Naive thymus-derived CD8-positive, alpha-beta T cell (primary cell): ENCODE measurements around the gene ALAS1. TPM values are rescaled to one million over a fixed set of nuclear protein-coding genes. Genes with fewer than 3 reads are reported as not detected.
A peak's percentile ranks its signal among the peaks of the same experiment; 100 is the strongest.

Experiments
- ATAC-seq, 2 donors: fragments of 150-1000 bp; cut with Tn5 transposase in 1 of 2; sonication (Bioruptor Pico), chemical (Tn5 transposase) in 1 of 2; 1 replicate in 1 of 2; 2 replicates in 1 of 2; pipeline ENCODE4 v1.10.0; 2021; ENCODE audit warnings: mild to moderate bottlenecking in 2 of 2, moderate library complexity in 2 of 2
- POLR2A ChIA-PET: fragments of 350-600 bp; sonication (Branson Sonifier 250); formaldehyde crosslinking; loops from one replicate; lab custom pipeline; 2021; ENCODE audit warnings: antibody characterized with exemption; lab: Charles Lee
- DNase-seq, 10 donors: peaks; one replicate each; pipeline versions ENCODE4 v3.0.0 to v3.0.0-alpha.2; 2020 to 2022
- H3K27ac Mint-ChIP-seq, 10 donors: one replicate each; pipeline ENCODE4 v1.8.0; 2020 to 2022; ENCODE audit warnings: mild to moderate bottlenecking in 10 of 10, mixed read lengths in 10 of 10, moderate library complexity in 4 of 10, inconsistent platforms in 1 of 10
- H3K27me3 Mint-ChIP-seq, 5 donors: one replicate each; pipeline ENCODE4 v1.8.0; 2021 to 2022; ENCODE audit warnings: mixed read lengths in 5 of 5
- H3K36me3 Mint-ChIP-seq, 3 donors: one replicate each; pipeline ENCODE4 v1.8.0; 2020 to 2022; ENCODE audit warnings: mixed read lengths in 3 of 3, mild to moderate bottlenecking in 2 of 3, inconsistent platforms in 1 of 3
- H3K4me1 Mint-ChIP-seq, 4 donors: one replicate each; pipeline ENCODE4 v1.8.0; 2021 to 2022; ENCODE audit warnings: mixed read lengths in 4 of 4
- H3K4me3 Mint-ChIP-seq, 10 donors: one replicate each; pipeline ENCODE4 v1.8.0; 2020 to 2022; ENCODE audit warnings: mild to moderate bottlenecking in 10 of 10, mixed read lengths in 10 of 10, moderate library complexity in 6 of 10, inconsistent platforms in 1 of 10
- H3K9me3 Mint-ChIP-seq, 9 donors: one replicate each; pipeline ENCODE4 v1.8.0; 2020 to 2022; ENCODE audit warnings: mixed read lengths in 9 of 9, mild to moderate bottlenecking in 3 of 9, inconsistent platforms in 1 of 9, moderate library complexity in 1 of 9
- polyA plus RNA-seq, 3 donors: library from polyadenylated mRNA; unstranded; fragments of 300-500 nt; fragmentation: Illumina TruSeq; gene quantifications; one replicate each; pipeline ENCODE4 v1.2.3, GENCODE V29; 2021
- total RNA-seq, 8 experiments: library from RNA in 2 of 8; stranded (reverse) in 2 of 8; gene quantifications; one replicate each; pipeline ENCODE4 v1.2.3 and lab custom pipeline; 2021 to 2026

Gene ALAS1
- total and polyA plus RNA-seq, 5 experiments from 2014 or later, result 14.7 to 28.9 (median 18.5) TPM

DNA sequence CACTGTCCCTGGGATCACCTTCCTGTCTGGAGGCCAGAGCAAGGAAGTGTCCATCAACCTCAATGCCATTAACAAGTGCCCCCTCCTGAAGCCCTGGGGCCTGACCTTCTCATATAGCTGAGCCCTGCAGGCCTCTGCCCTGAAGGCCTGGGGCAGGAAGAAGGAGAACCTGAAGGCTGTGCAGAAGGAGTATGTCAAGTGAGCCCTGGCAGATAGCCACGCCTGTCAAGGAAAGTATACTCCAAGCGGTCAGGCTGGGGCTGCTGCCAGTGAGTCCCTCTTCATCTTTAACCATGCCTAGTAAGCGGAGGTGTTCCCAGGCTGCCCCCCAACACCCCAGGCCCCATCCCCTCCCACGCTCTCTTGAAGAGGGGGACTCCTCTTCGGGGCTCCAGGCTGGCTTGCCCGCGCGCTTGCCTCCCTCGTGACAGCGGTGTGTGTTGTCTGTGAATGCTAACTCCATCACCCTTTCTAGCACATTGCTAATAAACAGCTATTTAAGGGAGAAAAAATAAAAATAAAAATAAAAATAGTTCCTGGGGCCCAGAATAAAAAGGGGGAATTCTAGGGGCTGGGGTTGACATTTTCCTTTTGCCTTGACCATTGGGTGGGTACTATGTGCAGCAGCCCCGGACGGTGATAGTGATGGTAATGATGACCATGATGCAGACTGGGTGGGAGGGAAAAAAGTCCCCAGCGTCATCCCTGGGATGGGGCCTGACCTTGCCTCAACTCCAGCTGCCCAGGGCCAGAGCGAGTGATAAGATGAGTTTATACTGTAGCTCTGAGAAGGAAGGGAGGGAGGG, 3.3 kb upstream of the ALAS1 start:
- Mint-ChIP-seq H3K27me3 (no peaks in the 10 kb centered on the region), H3K4me1 (peaks cover 15 to 30% (median 25%) of the 10 kb centered on the region in 4 donors), H3K9me3 (no peaks in the 10 kb centered on the region), H3K4me3 (no peak overlapping the region), H3K36me3 (peaks cover 0 to 3% (median 0%) of the 10 kb centered on the region in 3 donors), H3K27ac (peak overlapping the region in 1 of 10 donors; percentile 14)
- POLR2A ChIA-PET, result interaction anchor here (0.6 kb wide), 1 partner anchor 27 kb away, joined by 3 read pairs; no protein-coding TSS in a partner anchor
- no peak for DNase-seq
- ATAC-seq, result no peak

DNA sequence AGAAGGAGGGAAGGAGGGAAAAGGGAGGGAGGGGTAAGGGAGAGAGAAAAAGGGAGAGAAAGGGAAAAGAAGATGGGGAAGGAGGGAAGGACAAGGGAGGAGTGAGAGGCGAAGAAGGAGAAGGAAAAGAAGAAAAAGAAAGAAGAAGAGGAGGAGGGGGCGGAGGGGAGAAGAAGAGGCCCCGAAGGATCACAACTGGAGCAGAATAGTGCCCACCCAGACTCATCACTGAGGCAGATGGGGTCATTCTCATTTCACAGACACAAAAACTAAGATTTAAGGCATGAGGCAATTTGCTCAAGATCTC, 2.7 kb upstream of the ALAS1 start:
- POLR2A ChIA-PET, result interaction anchor here (0.6 to 0.7 kb wide), 2 partner anchors 26 to 151 kb away, joined by 3 read pairs; no protein-coding TSS in a partner anchor
- no peak overlapping the region for H3K4me3 Mint-ChIP-seq
- peak overlapping the region in 1 of 10 donors; percentile 41 for H3K27ac Mint-ChIP-seq
- H3K9me3 Mint-ChIP-seq, result no peaks in the 10 kb centered on the region
- peaks cover 16 to 33% (median 29%) of the 10 kb centered on the region in 4 donors for H3K4me1 Mint-ChIP-seq
- peaks cover 0 to 5% (median 3%) of the 10 kb centered on the region in 3 donors for H3K36me3 Mint-ChIP-seq
- no peaks in the 10 kb centered on the region for H3K27me3 Mint-ChIP-seq
- DNase-seq (no peak), ATAC-seq (no peak)

DNA sequence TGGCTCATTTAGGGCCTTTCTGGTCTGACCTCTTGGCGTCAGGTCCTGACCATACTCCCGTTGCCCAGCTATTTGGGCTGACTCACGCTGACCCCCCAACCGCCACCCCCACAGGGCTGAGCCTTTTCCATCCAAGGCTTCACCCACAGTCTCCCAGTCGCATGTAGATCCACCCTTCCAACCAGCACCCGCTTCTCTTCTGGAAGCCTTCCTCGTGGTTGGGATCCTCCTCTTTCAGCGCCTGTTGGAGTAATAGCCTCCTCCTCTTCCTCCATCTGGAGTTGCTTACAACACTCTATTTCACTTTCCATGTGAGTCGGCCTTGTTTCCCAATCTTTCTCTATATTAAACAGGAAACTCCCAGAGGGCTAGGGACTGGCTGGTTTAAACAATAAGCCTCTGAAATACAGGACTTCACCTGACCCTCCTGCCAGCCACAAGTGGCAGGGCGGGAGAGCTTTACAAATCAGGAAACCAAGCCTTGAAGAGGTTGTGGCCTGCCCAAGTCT, 2.1 kb upstream of the ALAS1 start:
- no peak overlapping the region for H3K4me3 Mint-ChIP-seq

DNA sequence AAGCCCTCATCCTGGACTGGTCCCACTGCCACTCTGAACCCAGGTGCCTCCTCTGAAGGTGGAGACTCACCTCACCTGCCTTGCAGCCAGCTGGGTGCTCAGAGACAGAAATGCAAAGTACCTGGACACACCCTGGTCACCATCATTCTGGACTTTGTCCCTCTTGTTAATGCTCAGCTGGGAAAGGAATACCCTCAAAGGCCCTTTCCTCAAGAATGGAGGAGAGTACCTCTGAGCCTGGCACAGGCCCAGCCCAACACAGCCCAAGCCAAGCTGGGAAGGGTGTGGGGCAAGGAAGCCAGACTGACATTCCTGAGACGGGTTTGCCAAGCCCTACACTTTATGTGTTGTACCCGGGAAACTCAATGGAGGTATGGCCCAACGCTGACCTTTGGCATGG, 983 bp upstream of the ALAS1 start:
- Mint-ChIP-seq H3K27me3 (no peaks in the 10 kb centered on the region), H3K27ac (peak overlapping the region in 8 of 10 donors; percentile 18 to 96 (median 90)), H3K9me3 (no peaks in the 10 kb centered on the region), H3K4me3 (peak overlapping the region in 4 of 10 donors; percentile 95 to 97 (median 96)), H3K4me1 (peaks cover 18 to 47% (median 42%) of the 10 kb centered on the region in 4 donors), H3K36me3 (peaks cover 0 to 16% (median 6%) of the 10 kb centered on the region in 3 donors)
- ATAC-seq (no peak), DNase-seq (no peak)
- POLR2A ChIA-PET, result interaction anchor here (0.5 to 1.2 kb wide), 5 partner anchors 25 to 142 kb away, joined by 3 to 4 read pairs (median 3); partner anchors contain the start of gene DUSP7

More for the DNA sequence above, 2.1 kb upstream of the ALAS1 start:
- H3K27me3 Mint-ChIP-seq, result no peaks in the 10 kb centered on the region
- POLR2A ChIA-PET, result interaction anchor here (0.5 to 0.7 kb wide), 3 partner anchors 37 to 214 kb away, joined by 3 to 6 read pairs (median 3); no protein-coding TSS in a partner anchor
- no peak for ATAC-seq
- no peak for DNase-seq
- H3K36me3 Mint-ChIP-seq, result peaks cover 0 to 8% (median 5%) of the 10 kb centered on the region in 3 donors
- no peaks in the 10 kb centered on the region for H3K9me3 Mint-ChIP-seq
- peaks cover 16 to 36% (median 33%) of the 10 kb centered on the region in 4 donors for H3K4me1 Mint-ChIP-seq
- peak overlapping the region in 5 of 10 donors; percentile 8 to 60 (median 43) for H3K27ac Mint-ChIP-seq

DNA sequence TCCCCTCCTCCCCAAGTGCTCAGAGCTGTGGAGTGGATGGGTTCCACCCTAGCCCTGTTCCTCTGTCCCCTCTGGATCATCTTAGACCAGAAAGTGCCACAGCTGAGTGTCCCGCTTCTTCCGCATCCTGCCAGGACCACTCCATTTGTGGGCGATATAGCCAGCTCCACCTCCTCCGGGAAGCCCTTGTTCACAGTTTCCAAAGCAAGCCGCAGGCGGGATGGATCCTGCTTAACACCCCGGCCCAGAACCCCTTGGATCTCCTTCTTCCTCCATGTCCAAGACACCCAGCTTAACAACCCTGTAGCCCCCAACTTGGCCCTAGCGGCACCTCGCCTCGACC, 490 bp upstream of the ALAS1 start:
- H3K4me3 Mint-ChIP-seq, result peak overlapping the region; percentile 95 to 99 (median 97)
- H3K27ac Mint-ChIP-seq, result peak overlapping the region; percentile 86 to 96 (median 92)
- no peak for DNase-seq
- H3K9me3 Mint-ChIP-seq, result no peaks in the 10 kb centered on the region
- peaks cover 0 to 21% (median 9%) of the 10 kb centered on the region in 3 donors for H3K36me3 Mint-ChIP-seq
- no peak for ATAC-seq
- POLR2A ChIA-PET, result interaction anchor here (0.7 to 1.2 kb wide), 4 partner anchors 25 to 142 kb away, joined by 3 to 4 read pairs (median 3); partner anchors contain the start of gene DUSP7
- H3K27me3 Mint-ChIP-seq, result no peaks in the 10 kb centered on the region
- peaks cover 18 to 51% (median 45%) of the 10 kb centered on the region in 4 donors for H3K4me1 Mint-ChIP-seq

DNA sequence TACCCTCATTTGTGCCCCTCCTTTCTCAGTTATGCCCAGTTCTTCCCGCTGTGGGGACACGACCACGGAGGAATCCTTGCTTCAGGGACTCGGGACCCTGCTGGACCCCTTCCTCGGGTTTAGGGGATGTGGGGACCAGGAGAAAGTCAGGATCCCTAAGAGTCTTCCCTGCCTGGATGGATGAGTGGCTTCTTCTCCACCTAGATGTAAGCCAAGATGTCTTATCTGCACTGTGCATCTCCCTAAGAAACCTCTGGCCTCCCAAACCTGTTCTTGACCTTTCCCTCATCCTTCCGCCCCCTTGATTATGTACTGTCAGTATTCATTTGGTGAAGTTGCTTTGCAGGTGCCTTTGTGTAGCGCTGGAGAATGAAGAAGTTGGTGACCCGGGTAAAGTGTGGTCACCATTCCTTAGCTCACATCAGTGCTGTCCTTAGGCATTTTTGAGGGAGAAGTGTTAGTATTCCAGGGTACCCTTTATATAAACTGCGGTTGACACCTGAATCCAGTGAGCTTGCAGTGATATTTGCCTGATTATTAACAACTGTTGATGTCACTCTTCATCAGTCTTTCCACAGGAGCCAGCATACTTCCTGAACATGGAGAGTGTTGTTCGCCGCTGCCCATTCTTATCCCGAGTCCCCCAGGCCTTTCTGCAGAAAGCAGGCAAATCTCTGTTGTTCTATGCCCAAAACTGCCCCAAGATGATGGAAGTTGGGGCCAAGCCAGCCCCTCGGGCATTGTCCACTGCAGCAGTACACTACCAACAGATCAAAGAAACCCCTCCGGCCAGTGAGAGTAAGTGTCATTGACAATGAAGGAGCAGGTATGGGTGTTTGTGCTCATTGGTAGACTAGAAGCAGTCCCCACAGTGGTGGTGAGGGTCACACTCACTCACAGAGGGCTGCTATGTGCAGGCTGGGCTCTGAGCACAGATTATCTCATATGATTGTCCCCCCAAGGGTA, 966 bp downstream of the ALAS1 start:
- no peak for ATAC-seq
- POLR2A ChIA-PET, result interaction anchor here (0.6 kb wide), 1 partner anchor 114 kb away, joined by 4 read pairs; no protein-coding TSS in a partner anchor
- Mint-ChIP-seq H3K36me3 (peaks cover 0 to 35% (median 20%) of the 10 kb centered on the region in 3 donors), H3K27ac (peak overlapping the region; percentile 88 to 98 (median 94)), H3K27me3 (no peaks in the 10 kb centered on the region), H3K9me3 (no peaks in the 10 kb centered on the region), H3K4me1 (peaks cover 18 to 59% (median 49%) of the 10 kb centered on the region in 4 donors), H3K4me3 (peak overlapping the region; percentile 95 to 99 (median 97))
- peak in 1 of 10 donors; percentile 15 for DNase-seq

DNA sequence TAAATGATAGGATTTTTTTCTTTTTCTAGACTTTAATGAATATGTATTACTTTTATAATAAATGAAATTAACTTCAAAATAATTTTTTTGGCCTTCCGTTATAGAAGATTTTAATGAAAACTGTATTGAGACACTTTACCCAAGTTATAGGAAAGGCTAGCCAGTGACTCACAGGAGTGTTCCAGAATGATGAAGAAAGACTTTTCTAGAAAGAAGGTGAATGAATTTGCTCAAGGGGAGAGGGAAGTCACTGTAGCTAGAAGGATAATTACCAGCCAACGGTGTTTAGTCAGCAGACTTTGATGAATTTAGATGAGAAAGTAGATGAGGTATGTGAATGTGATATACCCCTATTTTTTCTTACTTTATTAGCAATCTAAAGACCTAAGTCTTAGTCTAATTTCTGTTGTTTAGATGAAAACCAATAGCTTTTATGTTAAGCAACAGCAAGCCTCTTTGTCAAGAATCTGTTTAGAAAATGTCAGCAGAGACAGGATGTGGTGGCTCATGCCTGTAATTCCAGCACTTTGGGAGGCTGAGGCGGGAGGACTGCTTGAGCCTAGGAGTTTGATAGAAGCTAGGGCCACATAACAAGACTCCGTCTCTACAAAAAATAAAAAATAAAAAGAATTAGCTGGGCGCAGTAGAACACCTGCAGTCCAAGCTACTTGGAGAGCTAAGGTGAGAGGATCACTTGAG, 3.2 kb downstream of the ALAS1 start:
- H3K27me3 Mint-ChIP-seq, result no peaks in the 10 kb centered on the region
- H3K9me3 Mint-ChIP-seq, result no peaks in the 10 kb centered on the region
- H3K4me3 Mint-ChIP-seq, result no peak overlapping the region
- H3K36me3 Mint-ChIP-seq, result peaks cover 6 to 57% (median 31%) of the 10 kb centered on the region in 3 donors
- POLR2A ChIA-PET, result interaction anchor here (0.8 to 1.8 kb wide), 3 partner anchors 16 to 78 kb away, joined by 3 to 7 read pairs (median 3); no protein-coding TSS in a partner anchor
- H3K27ac Mint-ChIP-seq, result peak overlapping the region in 5 of 10 donors; percentile 9 to 75 (median 40)
- ATAC-seq (no peak), DNase-seq (no peak)
- H3K4me1 Mint-ChIP-seq, result peaks cover 20 to 59% (median 52%) of the 10 kb centered on the region in 4 donors

DNA sequence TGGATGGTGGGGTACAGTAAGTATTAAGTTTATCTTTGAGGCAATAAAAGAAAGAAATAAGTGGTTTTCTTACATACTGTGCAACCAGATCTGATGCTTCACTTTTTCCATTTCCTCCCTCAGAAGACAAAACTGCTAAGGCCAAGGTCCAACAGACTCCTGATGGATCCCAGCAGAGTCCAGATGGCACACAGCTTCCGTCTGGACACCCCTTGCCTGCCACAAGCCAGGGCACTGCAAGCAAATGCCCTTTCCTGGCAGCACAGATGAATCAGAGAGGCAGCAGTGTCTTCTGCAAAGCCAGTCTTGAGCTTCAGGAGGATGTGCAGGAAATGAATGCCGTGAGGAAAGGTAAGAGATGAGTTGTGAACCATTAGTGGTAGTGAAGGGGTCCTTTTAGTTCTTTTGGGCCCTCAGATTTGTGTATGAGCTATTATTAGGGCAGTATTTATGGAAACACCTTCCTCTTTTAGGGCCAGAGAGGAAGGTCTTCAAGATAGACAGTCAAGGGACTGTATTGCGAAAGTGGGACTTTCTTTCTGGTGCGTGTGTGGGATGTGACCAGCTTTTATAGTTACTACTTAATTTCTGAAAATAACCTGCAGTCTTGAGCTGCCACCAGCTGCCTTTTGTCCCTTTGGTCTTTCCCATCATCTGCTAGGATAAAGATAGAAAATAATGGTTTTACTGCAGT, 4.6 kb downstream of the ALAS1 start:
- peak in 1 of 10 donors; percentile 26 for DNase-seq
- Mint-ChIP-seq H3K27me3 (no peaks in the 10 kb centered on the region), H3K4me3 (no peak overlapping the region), H3K36me3 (peaks cover 8 to 71% (median 35%) of the 10 kb centered on the region in 3 donors), H3K4me1 (peaks cover 17 to 48% (median 43%) of the 10 kb centered on the region in 4 donors), H3K9me3 (no peaks in the 10 kb centered on the region), H3K27ac (peak overlapping the region in 6 of 10 donors; percentile 17 to 67 (median 43))
- no peak for ATAC-seq
- POLR2A ChIA-PET, result interaction anchor here (1.8 kb wide), 1 partner anchor 15 kb away, joined by 7 read pairs; no protein-coding TSS in a partner anchor

DNA sequence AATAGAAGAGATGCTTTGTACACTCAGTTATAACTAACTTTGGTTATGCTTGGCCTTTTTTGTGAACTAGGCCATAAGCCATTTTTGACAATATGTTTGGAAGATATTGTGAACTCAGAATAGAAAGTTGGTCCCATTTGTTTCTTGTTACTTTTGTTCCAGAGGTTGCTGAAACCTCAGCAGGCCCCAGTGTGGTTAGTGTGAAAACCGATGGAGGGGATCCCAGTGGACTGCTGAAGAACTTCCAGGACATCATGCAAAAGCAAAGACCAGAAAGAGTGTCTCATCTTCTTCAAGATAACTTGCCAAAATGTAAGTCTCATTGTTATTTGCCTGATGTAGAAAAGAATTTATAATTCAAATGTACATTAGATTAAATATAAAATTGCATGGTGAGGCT, 5.7 kb downstream of the ALAS1 start:
- POLR2A ChIA-PET, result interaction anchor here (0.6 kb wide), 1 partner anchor 153 kb away, joined by 3 read pairs; no protein-coding TSS in a partner anchor
- Mint-ChIP-seq H3K9me3 (no peaks in the 10 kb centered on the region), H3K4me3 (no peak overlapping the region), H3K36me3 (peaks cover 11 to 83% (median 38%) of the 10 kb centered on the region in 3 donors), H3K27ac (no peak overlapping the region), H3K4me1 (peaks cover 10 to 41% (median 36%) of the 10 kb centered on the region in 4 donors), H3K27me3 (no peaks in the 10 kb centered on the region)
- DNase-seq, result no peak
- no peak for ATAC-seq

DNA sequence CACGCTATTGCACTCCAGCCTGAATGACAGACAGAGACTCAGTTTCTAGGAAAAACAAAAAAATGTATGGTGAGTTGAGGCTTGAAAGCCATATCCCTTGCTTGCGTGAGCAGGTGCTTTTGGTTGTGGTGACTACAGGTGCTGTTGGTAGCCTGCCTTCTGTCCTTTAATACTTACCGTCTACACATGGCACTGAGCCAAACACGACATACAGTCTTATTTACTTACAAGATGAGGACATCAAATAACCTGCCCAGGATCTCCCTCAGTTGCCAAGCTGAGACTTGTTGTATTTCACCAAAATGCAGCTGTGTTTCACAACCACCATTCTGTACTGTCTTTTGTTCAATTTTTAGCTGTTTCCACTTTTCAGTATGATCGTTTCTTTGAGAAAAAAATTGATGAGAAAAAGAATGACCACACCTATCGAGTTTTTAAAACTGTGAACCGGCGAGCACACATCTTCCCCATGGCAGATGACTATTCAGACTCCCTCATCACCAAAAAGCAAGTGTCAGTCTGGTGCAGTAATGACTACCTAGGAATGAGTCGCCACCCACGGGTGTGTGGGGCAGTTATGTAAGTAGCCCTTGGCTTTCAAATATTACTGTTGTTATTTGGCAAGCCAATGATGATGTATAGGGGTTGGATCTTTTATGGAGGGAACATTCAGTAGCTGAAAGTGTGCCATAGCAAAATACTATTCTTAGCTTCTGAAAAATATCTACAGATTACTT, 6.5 kb downstream of the ALAS1 start:
- H3K27me3 Mint-ChIP-seq, result no peaks in the 10 kb centered on the region
- peaks cover 5 to 33% (median 28%) of the 10 kb centered on the region in 4 donors for H3K4me1 Mint-ChIP-seq
- H3K27ac Mint-ChIP-seq, result no peak overlapping the region
- ATAC-seq (no peak), DNase-seq (no peak)
- H3K36me3 Mint-ChIP-seq, result peaks cover 11 to 88% (median 38%) of the 10 kb centered on the region in 3 donors
- POLR2A ChIA-PET, result interaction anchor here (0.6 kb wide), 2 partner anchors 152 to 227 kb away, joined by 3 to 4 read pairs; no protein-coding TSS in a partner anchor
- H3K4me3 Mint-ChIP-seq, result no peak overlapping the region
- H3K9me3 Mint-ChIP-seq, result no peaks in the 10 kb centered on the region
